ENCODE results near the gene OR51V1.

OR51V1 gene

GRCh38 chr11:5230266-5230665, 29.8 kb upstream of the OR51V1 start:
- DNase-seq (ENCODE audit: low spot score), result no peak

- DNase-seq (ENCODE audit: low spot score), result no peak
Measured at GRCh38 chr11:5229796-5230195, 29.3 kb upstream of the OR51V1 start.

- no peak for DNase-seq (ENCODE audit: low spot score)
Measured at GRCh38 chr11:5229356-5229755, 28.9 kb upstream of the OR51V1 start.

- no peak for DNase-seq (ENCODE audit: low spot score)
Measured at GRCh38 chr11:5228124-5228523, 27.6 kb upstream of the OR51V1 start.

GRCh38 chr11:5227681-5228080, 27.2 kb upstream of the OR51V1 start:
- DNase-seq (ENCODE audit: low spot score), result no peak

GRCh38 chr11:5226732-5227310, 26.3 kb upstream of the OR51V1 start, which contains the start of gene HBB:
Gene HBB, minus strand, starts transcription at chr11:5227071. Its CDS starts 50 bp downstream, at chr11:5227021.
- DNase-seq (ENCODE audit: low spot score), result no peak

- DNase-seq (ENCODE audit: low spot score), result no peak
Measured at GRCh38 chr11:5225480-5225871, 25.0 kb upstream of the OR51V1 start.

GRCh38 chr11:5224538-5225479, 24.3 kb upstream of the OR51V1 start:
- no peak for DNase-seq (ENCODE audit: low spot score)

GRCh38 chr11:5223686-5224085, 23.2 kb upstream of the OR51V1 start:
- no peak for DNase-seq (ENCODE audit: low spot score)

- DNase-seq (ENCODE audit: low spot score), result no peak
Measured at GRCh38 chr11:5223146-5223545, 22.7 kb upstream of the OR51V1 start.

- DNase-seq (ENCODE audit: low spot score), result no peak
Measured at GRCh38 chr11:5210376-5210885, 9.9 kb upstream of the OR51V1 start.

GRCh38 chr11:5204787-5205186, 4.3 kb upstream of the OR51V1 start:
- DNase-seq (ENCODE audit: low spot score), result no peak

GRCh38 chr11:5203366-5203765, 2.9 kb upstream of the OR51V1 start:
- DNase-seq (ENCODE audit: low spot score), result no peak

- DNase-seq (ENCODE audit: low spot score), result no peak
Measured at GRCh38 chr11:5198285-5198684, 2.2 kb downstream of the OR51V1 start.

- DNase-seq (ENCODE audit: low spot score), result no peak
Measured at GRCh38 chr11:5197536-5197935, 2.9 kb downstream of the OR51V1 start.

GRCh38 chr11:5196731-5197130, 3.8 kb downstream of the OR51V1 start:
- DNase-seq (ENCODE audit: low spot score), result no peak

GRCh38 chr11:5196067-5196466, 4.4 kb downstream of the OR51V1 start:
- no peak for DNase-seq (ENCODE audit: low spot score)

GRCh38 chr11:5192738-5193137, 7.7 kb downstream of the OR51V1 start:
- no peak for DNase-seq (ENCODE audit: low spot score)

- no peak for DNase-seq (ENCODE audit: low spot score)
Measured at GRCh38 chr11:5188201-5188600, 12.3 kb downstream of the OR51V1 start.

- no peak for DNase-seq (ENCODE audit: low spot score)
Measured at GRCh38 chr11:5178046-5178837, 22.2 kb downstream of the OR51V1 start.

GRCh38 chr11:5174934-5175333, 25.5 kb downstream of the OR51V1 start:
- no peak for DNase-seq (ENCODE audit: low spot score)

GRCh38 chr11:5171856-5172255, 28.6 kb downstream of the OR51V1 start:
- no peak for DNase-seq (ENCODE audit: low spot score)
